Fibroblast of the aortic adventitia (primary cell): Measurements from ENCODE around the gene SPAG7. TPM values are rescaled to one million over a fixed set of nuclear protein-coding genes. Genes with fewer than 3 reads are reported as not detected.

Experiments
- DNase-seq: peaks from one replicate; pipeline ENCODE4 v3.0.0-alpha.2; 2010; ENCODE audit warnings: low read depth
- H3K4me3 ChIP-seq: 2 replicates; pipeline ENCODE4 v1.5.1; 2011; ENCODE audit warnings: low read depth, mild to moderate bottlenecking, control low read depth, low read length, moderate library complexity
- CTCF ChIP-seq: IDR thresholded peaks from 2 replicates; pipeline ENCODE4 v1.5.1; 2011; ENCODE audit warnings: mild to moderate bottlenecking, low read length, control low read depth, inconsistent platforms; ENCODE audit not compliant: insufficient read depth
- total RNA-seq: library from RNA; depleted of rRNA; stranded (reverse); fragments of >200 nt; gene quantifications from 2 replicates; pipeline ENCODE4 v1.2.3, GENCODE V29; 2012; ENCODE audit warnings: low replicate concordance

Gene SPAG7
- total RNA-seq, 1 donor: 29.2 TPM

- peak overlapping the region; percentile 88 for H3K4me3 ChIP-seq
- TF ChIP-seq CTCF: no peak
- DNase-seq: peak; percentile 97
These were observed 1.5 kb upstream of the SPAG7 start for GRCh38 chr17:4969047-4969550.

- peak overlapping the region; percentile 88 for H3K4me3 ChIP-seq
- TF ChIP-seq CTCF: no peak
- peak; percentile 40 for DNase-seq
These were observed 949 bp upstream of the SPAG7 start for GRCh38 chr17:4968486-4969046.

- DNase-seq: peak; percentile 99
These were observed 626 bp downstream of the SPAG7 start for GRCh38 chr17:4966844-4967538.

GRCh38 chr17:4965311-4965986 is 2.2 kb downstream of the SPAG7 start:
- no peak for TF ChIP-seq CTCF
- no peak for DNase-seq
- no peak overlapping the region for H3K4me3 ChIP-seq

More at GRCh38 chr17:4966844-4967538, 626 bp downstream of the SPAG7 start:
- peak overlapping the region; percentile 88 for H3K4me3 ChIP-seq
- no peak for TF ChIP-seq CTCF

DNA sequence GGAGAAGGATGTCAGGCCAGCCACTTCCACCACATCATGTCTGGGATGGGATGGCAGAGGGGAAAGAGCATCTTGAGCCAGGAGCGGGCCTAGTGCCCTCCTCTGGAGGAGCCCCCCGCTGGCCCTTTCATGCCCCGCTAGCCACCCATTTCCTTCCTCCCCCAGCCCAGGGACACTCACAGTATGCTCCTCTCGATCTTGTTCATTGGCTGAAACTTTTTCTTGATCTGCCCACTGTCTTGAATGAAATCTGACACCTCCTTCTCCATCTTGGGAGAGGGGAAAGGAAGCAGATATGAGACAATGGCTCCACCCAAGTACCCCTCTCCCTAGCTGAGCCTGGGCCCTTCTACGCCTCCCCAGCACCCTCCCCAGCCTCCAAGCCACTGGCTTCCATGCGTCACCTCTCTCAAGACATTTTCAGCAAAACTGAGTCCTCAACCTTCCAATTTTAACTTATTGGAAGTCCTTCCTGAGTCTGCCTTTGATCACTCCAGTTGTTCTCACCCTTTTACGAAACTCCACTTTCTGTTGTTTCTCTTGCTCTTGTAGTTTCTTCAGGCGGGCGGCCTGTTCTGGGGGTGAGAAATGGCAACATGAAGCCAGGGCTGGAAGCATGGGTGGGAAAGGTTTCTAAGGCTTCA is 7.2 kb downstream of the SPAG7 start:
- H3K4me3 ChIP-seq: no peak overlapping the region
- no peak for DNase-seq
- no peak for TF ChIP-seq CTCF

DNA sequence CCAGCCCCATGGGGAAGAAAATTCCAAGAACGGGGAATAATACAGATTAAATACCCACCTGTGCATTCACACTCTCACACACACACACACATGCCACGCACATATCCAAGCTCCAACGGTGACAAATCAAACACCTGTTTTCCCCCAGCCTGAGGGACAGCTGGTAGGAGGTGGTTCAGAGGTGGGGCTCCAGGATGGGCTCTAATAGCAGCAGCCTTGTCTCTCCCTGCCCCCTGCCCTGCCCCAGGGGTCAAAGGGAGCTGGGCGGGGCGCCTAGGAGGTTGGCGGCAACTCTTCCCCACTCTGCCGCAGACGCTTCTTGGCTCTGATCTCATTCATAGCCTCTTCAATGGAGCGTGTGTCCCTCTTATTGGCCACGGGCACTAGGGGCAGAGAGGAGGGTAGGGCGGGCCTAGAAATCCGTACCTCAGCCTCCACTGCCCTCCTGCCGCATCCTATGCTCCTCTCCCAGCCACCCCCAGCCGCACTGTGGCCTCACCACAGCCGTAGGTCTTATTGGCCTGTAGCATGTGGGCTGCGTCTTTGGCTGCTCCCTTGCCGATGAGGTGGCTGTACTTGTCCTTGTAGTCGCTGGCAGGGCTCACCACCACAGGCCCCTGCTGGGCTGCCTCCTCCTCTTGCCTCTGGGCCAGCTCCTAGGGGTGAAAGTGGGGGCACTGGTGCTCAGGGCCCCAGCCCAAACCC is 8.2 kb downstream of the SPAG7 start:
- TF ChIP-seq CTCF: no peak
- no peak for DNase-seq
- H3K4me3 ChIP-seq: no peak overlapping the region
